IMR-90 (cell line): ENCODE data around the gene THAP2. TPM values are rescaled to one million over a fixed set of nuclear protein-coding genes. Genes with fewer than 3 reads are reported as not detected.

Source experiments
- ATAC-seq: fragments of 200-7000 bp; cut with Tn5 transposase; 2 replicates; pipeline ENCODE4 v1.9.1; 2020; ENCODE audit warnings: low read depth, mild to moderate bottlenecking, moderate library complexity
- BruUV-seq: library from RNA; stranded (reverse); fragments of 400-500 nt; replicated peaks from 2 replicates; lab custom pipeline; 2021; lab: Mats Ljungman, UMichigan
- CTCF ChIA-PET: fragments of 300-600 bp; formaldehyde crosslinking; extraction: SDS; loops from one replicate; lab custom pipeline; 2021; ENCODE audit warnings: antibody characterized with exemption; lab: Yijun Ruan, JAX
- POLR2A ChIA-PET: fragments of 300-600 bp; sonication (Branson Sonifier 250); formaldehyde crosslinking; loops from one replicate; lab custom pipeline; 2022; ENCODE audit warnings: antibody characterized with exemption; ENCODE audit not compliant: unreplicated experiment; lab: Charles Lee
- DNase-seq: peaks from one replicate; pipeline ENCODE4 v3.0.0; 2013
- H2AFZ ChIP-seq: replicated peaks from 2 replicates; pipeline ENCODE3; 2013; ENCODE audit warnings: low read length, mild to moderate bottlenecking; ENCODE audit not compliant: poor library complexity
- H2AK5ac ChIP-seq: 2 replicates; pipeline ENCODE4 v1.6.1; 2013; ENCODE audit warnings: low read depth, low read length, inconsistent platforms
- H2AK9ac ChIP-seq: replicated peaks from 2 replicates; pipeline ENCODE3; 2013; ENCODE audit warnings: mild to moderate bottlenecking, low read depth, low read length, moderate library complexity; ENCODE audit not compliant: poor library complexity
- H2BK120ac ChIP-seq: 2 replicates; pipeline ENCODE4 v1.6.1; 2013; ENCODE audit warnings: low read depth, low read length, inconsistent platforms
- H2BK15ac ChIP-seq: 3 replicates; pipeline ENCODE4 v1.6.1; 2013; ENCODE audit warnings: low read depth, low read length, inconsistent platforms
- H2BK20ac ChIP-seq: 2 replicates; pipeline ENCODE4 v1.6.1; 2013; ENCODE audit warnings: low read depth, mild to moderate bottlenecking, inconsistent platforms, low read length, moderate library complexity
- H2BK5ac ChIP-seq: 2 replicates; pipeline ENCODE4 v1.6.1; 2013; ENCODE audit warnings: mild to moderate bottlenecking, low read depth, low read length, inconsistent platforms; ENCODE audit not compliant: poor library complexity, severe bottlenecking
- H3K14ac ChIP-seq: replicated peaks from 2 replicates; pipeline ENCODE4 v1.6.1; 2013; ENCODE audit warnings: low read depth, low read length, inconsistent platforms
- H3K18ac ChIP-seq: 2 replicates; pipeline ENCODE4 v1.6.1; 2013; ENCODE audit warnings: low read depth, low read length, control low read depth
- H3K23ac ChIP-seq: 2 replicates; pipeline ENCODE4 v1.6.1; 2013; ENCODE audit warnings: low read depth, low read length, inconsistent platforms
- H3K27ac ChIP-seq: 2 replicates; pipeline ENCODE4 v1.5.1; 2013; ENCODE audit warnings: mild to moderate bottlenecking, control low read depth, low read length; ENCODE audit not compliant: insufficient read depth
- H3K27me3 ChIP-seq: 2 replicates; pipeline ENCODE4 v1.6.1; 2013; ENCODE audit warnings: low read length; ENCODE audit not compliant: control insufficient read depth, insufficient read depth
- H3K36me3 ChIP-seq: 2 replicates; pipeline ENCODE4 v1.6.1; 2013; ENCODE audit warnings: low read length, mixed read lengths; ENCODE audit not compliant: control insufficient read depth, insufficient read depth
- H3K4ac ChIP-seq: 2 replicates; pipeline ENCODE4 v1.6.1; 2013; ENCODE audit warnings: low read depth, low read length, inconsistent platforms
- H3K4me1 ChIP-seq: 2 replicates; pipeline ENCODE4 v1.6.1; 2013; ENCODE audit warnings: low read length, mixed read lengths; ENCODE audit not compliant: control insufficient read depth, insufficient read depth
- H3K4me2 ChIP-seq: 2 replicates; pipeline ENCODE4 v1.6.1; 2013; ENCODE audit warnings: low read depth, mild to moderate bottlenecking, control low read depth, low read length, moderate library complexity
- H3K4me3 ChIP-seq: 2 replicates; pipeline ENCODE4 v1.5.1; 2013; ENCODE audit warnings: low read depth, mild to moderate bottlenecking, control low read depth, low read length, moderate library complexity; ENCODE audit not compliant: insufficient read depth
- H3K56ac ChIP-seq: 2 replicates; pipeline ENCODE4 v1.6.1; 2013; ENCODE audit warnings: low read length, inconsistent platforms; ENCODE audit not compliant: insufficient read depth; ENCODE audit errors: extremely low read depth
- H3K79me1 ChIP-seq, 2 experiments: 2 replicates each; pipeline ENCODE4 v1.6.1; 2013; ENCODE audit warnings: low read length in 2 of 2, inconsistent platforms in 1 of 2, low read depth in 1 of 2
- H3K9ac ChIP-seq: 2 replicates; pipeline ENCODE4 v1.6.1; 2013; ENCODE audit warnings: low read depth, low read length, control low read depth
- H3K9me1 ChIP-seq: 2 replicates; pipeline ENCODE4 v1.6.1; 2013; ENCODE audit warnings: low read length, inconsistent platforms; ENCODE audit not compliant: insufficient read depth
- H3K9me3 ChIP-seq: 2 replicates; pipeline ENCODE4 v1.6.1; 2013; ENCODE audit warnings: low read length; ENCODE audit not compliant: control insufficient read depth, insufficient read depth
- H4K20me1 ChIP-seq: 2 replicates; pipeline ENCODE4 v1.6.1; 2013; ENCODE audit warnings: low read length, inconsistent platforms; ENCODE audit not compliant: insufficient read depth
- H4K5ac ChIP-seq: 2 replicates; pipeline ENCODE4 v1.6.1; 2013; ENCODE audit warnings: mild to moderate bottlenecking, low read depth, low read length, control low read depth
- H4K8ac ChIP-seq, 2 experiments: 2 replicates each; pipeline ENCODE4 v1.6.1; 2013; ENCODE audit warnings: low read depth in 2 of 2, low read length in 2 of 2, control low read depth in 1 of 2, inconsistent platforms in 1 of 2
- H4K91ac ChIP-seq: 2 replicates; pipeline ENCODE4 v1.6.1; 2013; ENCODE audit warnings: low read depth, low read length, inconsistent platforms; ENCODE audit not compliant: insufficient read depth
- BHLHE40 ChIP-seq: fragments of 150-350 bp; IDR thresholded peaks from 2 replicates; pipeline ENCODE4 v1.6.1; 2016; ENCODE audit warnings: mild to moderate bottlenecking, low read depth, low read length
- CEBPB ChIP-seq: IDR thresholded peaks from 2 replicates; pipeline ENCODE4 v1.6.1; 2012; ENCODE audit warnings: low read depth, low read length, improper control_type of control experiment
- CHD1 ChIP-seq: IDR thresholded peaks from 2 replicates; pipeline ENCODE4 v1.6.1; 2012; ENCODE audit warnings: low read depth, low read length, improper control_type of control experiment
- CTCF ChIP-seq: conservative IDR thresholded peaks from 2 replicates; pipeline ENCODE4 v1.5.1; 2012; ENCODE audit warnings: mild to moderate bottlenecking, low read depth, low read length, improper control_type of control experiment
- FOS ChIP-seq: fragments of 150-350 bp; IDR thresholded peaks from 2 replicates; pipeline ENCODE4 v1.6.1; 2016; ENCODE audit warnings: low read depth, low read length
- MAFK ChIP-seq: IDR thresholded peaks from 2 replicates; pipeline ENCODE4 v1.6.1; 2012; ENCODE audit warnings: low read depth, low read length, improper control_type of control experiment
- MAZ ChIP-seq: IDR thresholded peaks from 2 replicates; pipeline ENCODE4 v1.6.1; 2012; ENCODE audit warnings: low read depth, mild to moderate bottlenecking, low read length, improper control_type of control experiment, moderate library complexity, borderline replicate concordance
- MXI1 ChIP-seq: IDR thresholded peaks from 2 replicates; pipeline ENCODE4 v1.6.1; 2012; ENCODE audit warnings: low read depth, mild to moderate bottlenecking, low read length, moderate library complexity, borderline replicate concordance
- NFE2L2 ChIP-seq: fragments of 150-350 bp; IDR thresholded peaks from 2 replicates; pipeline ENCODE4 v1.6.1; 2016; ENCODE audit warnings: low read depth, mild to moderate bottlenecking, low read length
- POLR2A ChIP-seq: IDR thresholded peaks from 2 replicates; pipeline ENCODE4 v1.6.1; 2012; ENCODE audit warnings: mild to moderate bottlenecking, low read depth, low read length
- RAD21 ChIP-seq: IDR thresholded peaks from 2 replicates; pipeline ENCODE4 v1.6.1; 2012; ENCODE audit warnings: low read length, improper control_type of control experiment
- RCOR1 ChIP-seq: IDR thresholded peaks from 2 replicates; pipeline ENCODE4 v1.6.1; 2012; ENCODE audit warnings: mild to moderate bottlenecking, low read length, improper control_type of control experiment; ENCODE audit not compliant: insufficient replicate concordance
- RFX5 ChIP-seq: IDR thresholded peaks from 2 replicates; pipeline ENCODE4 v1.8.0; 2012; ENCODE audit warnings: low read depth, mild to moderate bottlenecking, low read length, moderate library complexity
- SMC3 ChIP-seq: fragments of 150-350 bp; IDR thresholded peaks from 2 replicates; pipeline ENCODE4 v1.6.1; 2016; ENCODE audit warnings: low read depth, mild to moderate bottlenecking, antibody characterized with exemption, low read length, moderate library complexity
- USF2 ChIP-seq: fragments of 150-350 bp; IDR thresholded peaks from 2 replicates; pipeline ENCODE4 v1.6.1; 2017; ENCODE audit warnings: mild to moderate bottlenecking, antibody characterized with exemption, low read length, low read depth
- WGBS, 2 experiments: methylation state at CpG; one replicate each; pipeline versions ENCODE4 v1.1.5 to v1.1.7; 2013; ENCODE audit warnings: missing lambda C conversion rate in 2 of 2; ENCODE audit not compliant: insufficient read length in 1 of 2; ENCODE audit errors: extremely low coverage in 2 of 2; 5-methylcytosine and 5-hydroxymethylcytosine counted together
- dilution Hi-C: fragments of 300-500 bp; cut with HindIII; formaldehyde crosslinking; loops from one replicate; pipeline ENCODE4 v1.14.3; 2018; ENCODE audit warnings: low sequenced_read_pairs; ENCODE audit not compliant: unreplicated experiment
- in situ Hi-C: fragments of 300-500 bp; cut with MboI; formaldehyde crosslinking; loops from 3 replicates; pipeline ENCODE4 v1.14.3; 2019; ENCODE audit warnings: low sequenced_read_pairs, inconsistent platforms, mixed read lengths
- intact Hi-C: fragments of 100-400 bp; cut with micrococcal nuclease; formaldehyde crosslinking; loops from 2 replicates; pipeline ENCODE4 v1.10.0; 2022
- polyA plus RNA-seq, 3 experiments: library from polyadenylated mRNA; depleted of rRNA; stranded (reverse); fragments of >200 nt; gene quantifications; 2 replicates each; pipeline ENCODE4 v1.2.3, GENCODE V29; 2012; ENCODE audit warnings: low replicate concordance in 1 of 3
- total RNA-seq: library from RNA; depleted of rRNA; stranded (reverse); fragments of >200 nt; gene quantifications from 2 replicates; pipeline ENCODE4 v1.2.3, GENCODE V29; 2012
- TF ChIP-seq, protein P1 (sequence below): fragments of 150-350 bp; IDR thresholded peaks from 2 replicates; pipeline ENCODE4 v1.6.1; 2016; ENCODE audit warnings: low read depth, mild to moderate bottlenecking, low read length, moderate library complexity, borderline replicate concordance

THAP2 gene
- total and polyA plus RNA-seq, 2 of the 4 experiments (the other 2 are of a cell fraction): 1.4 to 2.5 TPM

- ChIA-PET CTCF (no interaction called here), POLR2A (no interaction called here)
- Histone ChIP-seq H3K9ac (no peak overlapping the region), H2AK9ac (no peak overlapping the region), H3K27me3 (no peaks in the 10 kb centered on the region), H2AK5ac (no peak overlapping the region), H2BK5ac (no peak overlapping the region), H3K14ac (no peak overlapping the region), H3K36me3 (peaks cover 32% of the 10 kb centered on the region), H3K23ac (no peak overlapping the region), H2AFZ (no peak overlapping the region), H3K4me1 (0 out of 2 replicates have a peak, but pooled peaks cover 3% of the 10 kb centered on the region), H3K9me1 (no peaks in the 10 kb centered on the region), H3K18ac (no peak overlapping the region), H3K4me3 (no peak overlapping the region), H4K8ac (no peak overlapping the region), H4K20me1 (peaks cover 52% of the 10 kb centered on the region), H3K4ac (no peak overlapping the region), H2BK120ac (no peak overlapping the region), H4K91ac (no peak overlapping the region), H4K5ac (no peak overlapping the region), H2BK20ac (no peak overlapping the region), H3K9me3 (peaks cover 7% of the 10 kb centered on the region), H3K56ac (no peak overlapping the region), H3K79me1 (peaks cover 2 to 26% of the 10 kb centered on the region in 2 experiments; a peak in 2 of 4 replicates), H3K4me2 (no peak overlapping the region), H3K27ac (no peak overlapping the region), H2BK15ac (no peak overlapping the region)
- BruUV-seq: no TSS peak
- WGBS, 2 experiments: no CpG with 5 or more reads among the region's 2 CpGs
- no peak for ATAC-seq
- dilution Hi-C loops: no loop called here
- intact Hi-C loops: no loop called here
- in situ Hi-C loops: loop anchor here (25.0 kb wide), 1 partner anchor 609 kb away; the partner anchor contains the start of gene TRHDE
- TF ChIP-seq NFE2L2 (no peak), MXI1 (no peak), MAZ (no peak), BHLHE40 (no peak), CEBPB (no peak), SMC3 (no peak), CHD1 (no peak), USF2 (no peak), RCOR1 (no peak), FOS (no peak), CTCF (no peak), MAFK (no peak), RFX5 (no peak), RAD21 (no peak), POLR2A (no peak)
- TF ChIP-seq, protein P1, sequence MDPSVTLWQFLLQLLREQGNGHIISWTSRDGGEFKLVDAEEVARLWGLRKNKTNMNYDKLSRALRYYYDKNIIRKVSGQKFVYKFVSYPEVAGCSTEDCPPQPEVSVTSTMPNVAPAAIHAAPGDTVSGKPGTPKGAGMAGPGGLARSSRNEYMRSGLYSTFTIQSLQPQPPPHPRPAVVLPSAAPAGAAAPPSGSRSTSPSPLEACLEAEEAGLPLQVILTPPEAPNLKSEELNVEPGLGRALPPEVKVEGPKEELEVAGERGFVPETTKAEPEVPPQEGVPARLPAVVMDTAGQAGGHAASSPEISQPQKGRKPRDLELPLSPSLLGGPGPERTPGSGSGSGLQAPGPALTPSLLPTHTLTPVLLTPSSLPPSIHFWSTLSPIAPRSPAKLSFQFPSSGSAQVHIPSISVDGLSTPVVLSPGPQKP: no peak
- DNase-seq: no peak
These were observed 11.0 kb upstream of the THAP2 start for GRCh38 chr12:71653137-71653536.
